Neutrophil (primary cell): ENCODE data around the gene ERBB3.

ENCODE experiments used
- H3K27ac ChIP-seq: fragments of 200-600 bp; sonication (generic); 2 replicates; pipeline ENCODE4 v1.5.1; 2016; ENCODE audit warnings: mild to moderate bottlenecking, moderate library complexity
- H3K27me3 ChIP-seq: fragments of 200-600 bp; sonication (generic); 2 replicates; pipeline ENCODE4 v1.6.0; 2016; ENCODE audit warnings: mild to moderate bottlenecking
- H3K36me3 ChIP-seq: fragments of 200-600 bp; sonication (generic); 2 replicates; pipeline ENCODE4 v1.5.1; 2017
- H3K4me1 ChIP-seq, 2 experiments: fragments of 200-600 bp in 1 of 2; sonication (generic) in 1 of 2; 1 replicate in 1 of 2; 2 replicates in 1 of 2; pipeline versions ENCODE4 v1.5.1 to v1.6.1; 2013 to 2016; ENCODE audit warnings: low read depth in 1 of 2, low read length in 1 of 2, mild to moderate bottlenecking in 1 of 2, moderate library complexity in 1 of 2; ENCODE audit not compliant: control insufficient read depth in 1 of 2, insufficient read depth in 1 of 2
- H3K4me3 ChIP-seq, 2 experiments: fragments of 200-600 bp in 1 of 2; sonication (generic) in 1 of 2; 1 replicate in 1 of 2; 2 replicates in 1 of 2; pipeline ENCODE4 v1.5.1; 2013 to 2016; ENCODE audit warnings: low read depth in 1 of 2, low read length in 1 of 2, mild to moderate bottlenecking in 1 of 2, moderate library complexity in 1 of 2
- H3K9me3 ChIP-seq: fragments of 200-600 bp; sonication (generic); 2 replicates; pipeline ENCODE4 v1.5.1; 2016
- TF ChIP-seq, protein P1 (sequence below): fragments of 200-600 bp; sonication (generic); IDR thresholded peaks from 2 replicates; pipeline ENCODE4 v1.5.1; 2016; ENCODE audit warnings: antibody characterized with exemption

Gene ERBB3

GRCh38 chr12:56120158-56120846 lies 40.3 kb downstream of the ERBB3 start:
- TF ChIP-seq, protein P1, sequence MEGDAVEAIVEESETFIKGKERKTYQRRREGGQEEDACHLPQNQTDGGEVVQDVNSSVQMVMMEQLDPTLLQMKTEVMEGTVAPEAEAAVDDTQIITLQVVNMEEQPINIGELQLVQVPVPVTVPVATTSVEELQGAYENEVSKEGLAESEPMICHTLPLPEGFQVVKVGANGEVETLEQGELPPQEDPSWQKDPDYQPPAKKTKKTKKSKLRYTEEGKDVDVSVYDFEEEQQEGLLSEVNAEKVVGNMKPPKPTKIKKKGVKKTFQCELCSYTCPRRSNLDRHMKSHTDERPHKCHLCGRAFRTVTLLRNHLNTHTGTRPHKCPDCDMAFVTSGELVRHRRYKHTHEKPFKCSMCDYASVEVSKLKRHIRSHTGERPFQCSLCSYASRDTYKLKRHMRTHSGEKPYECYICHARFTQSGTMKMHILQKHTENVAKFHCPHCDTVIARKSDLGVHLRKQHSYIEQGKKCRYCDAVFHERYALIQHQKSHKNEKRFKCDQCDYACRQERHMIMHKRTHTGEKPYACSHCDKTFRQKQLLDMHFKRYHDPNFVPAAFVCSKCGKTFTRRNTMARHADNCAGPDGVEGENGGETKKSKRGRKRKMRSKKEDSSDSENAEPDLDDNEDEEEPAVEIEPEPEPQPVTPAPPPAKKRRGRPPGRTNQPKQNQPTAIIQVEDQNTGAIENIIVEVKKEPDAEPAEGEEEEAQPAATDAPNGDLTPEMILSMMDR = no peak
- Histone ChIP-seq H3K4me1 (peaks cover 44 to 50% of the 10 kb centered on the region in 2 experiments), H3K9me3 (no peaks in the 10 kb centered on the region), H3K27me3 (no peaks in the 10 kb centered on the region), H3K4me3 (no peak overlapping the region), H3K27ac (no peak overlapping the region), H3K36me3 (peaks cover 23% of the 10 kb centered on the region)

DNA sequence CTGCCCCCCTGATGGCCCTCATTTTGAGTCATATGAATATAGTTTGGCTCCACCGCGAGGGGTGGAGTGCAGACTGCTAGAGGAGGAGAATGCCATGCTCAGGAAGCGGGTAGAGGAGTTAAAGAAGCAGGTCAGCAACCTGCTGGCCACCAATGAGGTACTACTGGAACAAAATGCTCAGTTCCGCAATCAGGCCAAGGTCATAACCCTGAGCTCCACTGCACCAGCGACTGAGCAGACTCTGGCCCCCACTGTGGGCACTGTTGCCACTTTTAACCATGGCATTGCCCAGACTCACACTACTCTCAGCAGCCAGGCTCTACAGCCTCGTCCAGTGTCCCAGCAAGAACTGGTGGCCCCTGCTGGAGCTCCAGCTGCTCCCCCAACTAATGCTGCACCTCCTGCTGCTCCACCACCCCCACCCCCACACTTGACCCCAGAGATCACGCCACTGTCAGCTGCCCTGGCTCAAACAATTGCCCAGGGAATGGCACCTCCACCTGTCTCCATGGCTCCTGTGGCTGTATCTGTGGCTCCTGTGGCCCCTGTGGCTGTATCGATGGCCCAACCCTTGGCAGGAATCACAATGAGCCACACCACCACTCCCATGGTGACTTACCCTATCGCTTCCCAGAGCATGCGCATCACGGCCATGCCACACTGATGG lies 41.4 kb downstream of the ERBB3 start:
- Histone ChIP-seq H3K27me3 (no peaks in the 10 kb centered on the region), H3K4me1 (peaks cover 50 to 56% of the 10 kb centered on the region in 2 experiments), H3K9me3 (no peaks in the 10 kb centered on the region), H3K36me3 (peaks cover 23% of the 10 kb centered on the region), H3K4me3 (no peak overlapping the region), H3K27ac (no peak overlapping the region)
- TF ChIP-seq, protein P1 = no peak

GRCh38 chr12:56122637-56123036 lies 42.7 kb downstream of the ERBB3 start:
- Histone ChIP-seq H3K4me1 (peaks cover 56 to 60% of the 10 kb centered on the region in 2 experiments), H3K27me3 (no peaks in the 10 kb centered on the region), H3K36me3 (peaks cover 23% of the 10 kb centered on the region), H3K27ac (peak overlapping the region; percentile 36), H3K4me3 (no peak overlapping the region), H3K9me3 (no peaks in the 10 kb centered on the region)
- TF ChIP-seq, protein P1 = no peak

GRCh38 chr12:56124133-56124532 lies 44.2 kb downstream of the ERBB3 start:
- H3K27ac ChIP-seq = peak overlapping the region; percentile 89
- peaks cover 55 to 61% of the 10 kb centered on the region in 2 experiments for H3K4me1 ChIP-seq

GRCh38 chr12:56126732-56127239 lies 46.8 kb downstream of the ERBB3 start:
- H3K9me3 ChIP-seq = no peaks in the 10 kb centered on the region
- H3K27ac ChIP-seq = peak overlapping the region; percentile 89
- peak overlapping the region in 1 of 2 experiments; percentile 89 for H3K4me3 ChIP-seq

More at GRCh38 chr12:56124133-56124532, 44.2 kb downstream of the ERBB3 start:
- no peaks in the 10 kb centered on the region for H3K27me3 ChIP-seq
- H3K9me3 ChIP-seq = no peaks in the 10 kb centered on the region
- H3K4me3 ChIP-seq = no peak overlapping the region
- peaks cover 23% of the 10 kb centered on the region for H3K36me3 ChIP-seq
- TF ChIP-seq, protein P1 = no peak

More at GRCh38 chr12:56126732-56127239, 46.8 kb downstream of the ERBB3 start:
- H3K27me3 ChIP-seq = no peaks in the 10 kb centered on the region
- TF ChIP-seq, protein P1 = no peak
- peaks cover 14% of the 10 kb centered on the region for H3K36me3 ChIP-seq
- H3K4me1 ChIP-seq = peaks cover 62% of the 10 kb centered on the region in 2 experiments
